DMS53 treated with DMSO at 0.1 percent for 48 hours (cell line): ENCODE measurements around the gene RXRB.

Source experiments
- DNase-seq: peaks from one replicate; lab custom pipeline; 2025; ENCODE audit not compliant: unreplicated experiment; lab: John Stamatoyannopoulos, UW

RXRB gene

GRCh38 chr6:33212857-33213165 lies 12.3 kb upstream of the RXRB start:
- DNase-seq = no peak

- no peak for DNase-seq
Measured at GRCh38 chr6:33211666-33212422, 11.4 kb upstream of the RXRB start.

GRCh38 chr6:33211136-33211535 lies 10.7 kb upstream of the RXRB start:
- no peak for DNase-seq

- no peak for DNase-seq
Measured at GRCh38 chr6:33209856-33210255, 9.4 kb upstream of the RXRB start.

GRCh38 chr6:33208091-33208967 lies 7.9 kb upstream of the RXRB start, which contains the start of gene RING1:
Gene RING1 (plus strand): TSS chr6:33208500. CDS start chr6:33208823, 323 bp downstream.
- peak; percentile 35 for DNase-seq

- peak; percentile 23 for DNase-seq
Measured at GRCh38 chr6:33207552-33208090, 7.2 kb upstream of the RXRB start.

GRCh38 chr6:33206864-33207551 lies 6.5 kb upstream of the RXRB start:
- no peak for DNase-seq

- no peak for DNase-seq
Measured at GRCh38 chr6:33206027-33206863, 5.8 kb upstream of the RXRB start.

GRCh38 chr6:33205191-33206026 lies 4.9 kb upstream of the RXRB start:
- no peak for DNase-seq

GRCh38 chr6:33204415-33205190 lies 4.1 kb upstream of the RXRB start, which contains the start of gene HSD17B8:
Gene HSD17B8 (plus strand): TSS chr6:33204655. CDS start chr6:33204669, 14 bp downstream.
- DNase-seq = peak; percentile 89

GRCh38 chr6:33204165-33204414 lies 3.6 kb upstream of the RXRB start:
- DNase-seq = no peak

GRCh38 chr6:33203443-33204164 lies 3.1 kb upstream of the RXRB start:
- DNase-seq = no peak

GRCh38 chr6:33202799-33203198 lies 2.3 kb upstream of the RXRB start:
- no peak for DNase-seq

- no peak for DNase-seq
Measured at GRCh38 chr6:33201935-33202334, 1.5 kb upstream of the RXRB start.

GRCh38 chr6:33201147-33201545 lies 681 bp upstream of the RXRB start:
- no peak for DNase-seq

GRCh38 chr6:33199687-33200218 lies 712 bp downstream of the RXRB start:
- DNase-seq = peak; percentile 32

- DNase-seq = no peak
Measured at GRCh38 chr6:33198853-33199436, 1.5 kb downstream of the RXRB start.
